ENCODE measurements around the gene OR10R2. TPM values are rescaled to one million over a fixed set of nuclear protein-coding genes. Genes with fewer than 3 reads are reported as not detected.

Gene OR10R2
- total RNA-seq, 1 experiment from 2014 or later = not detected

DNA sequence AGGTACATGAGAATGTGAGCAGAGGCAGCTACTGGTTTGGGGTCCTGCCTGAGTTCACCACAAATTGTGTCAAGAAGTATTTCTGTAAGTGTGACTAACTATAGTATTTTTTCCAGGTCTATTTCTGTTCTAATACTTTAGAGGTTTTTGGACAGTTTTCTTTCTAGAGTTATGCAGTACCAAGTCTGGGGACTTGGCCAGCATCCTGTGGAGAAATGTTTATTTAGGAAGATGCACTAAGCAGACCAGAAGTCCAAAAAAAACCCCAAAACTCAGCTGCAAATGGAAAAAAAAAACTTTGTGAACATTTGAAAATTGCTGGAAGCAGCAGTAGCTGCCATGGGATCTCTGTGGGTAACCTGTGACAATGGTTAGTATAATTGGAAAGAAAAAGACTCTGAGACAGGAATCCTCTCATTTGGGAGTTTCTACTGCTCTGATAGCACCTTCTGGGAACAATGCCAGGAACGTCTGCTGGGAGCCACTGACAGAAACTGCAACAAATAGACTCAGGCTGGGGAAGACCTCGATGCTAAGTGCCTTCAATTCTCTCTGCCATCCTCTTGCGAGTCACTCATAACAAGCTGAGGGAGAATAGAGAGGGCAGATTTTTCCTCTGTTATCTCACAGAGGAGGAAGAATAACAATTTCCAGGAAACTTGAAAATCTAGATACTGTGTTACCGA, 37.6 kb downstream of the OR10R2 start (continued):
- no peak for TF ChIP-seq EZH2 (IDR thresholded peaks at IDR 0.05)

DNA sequence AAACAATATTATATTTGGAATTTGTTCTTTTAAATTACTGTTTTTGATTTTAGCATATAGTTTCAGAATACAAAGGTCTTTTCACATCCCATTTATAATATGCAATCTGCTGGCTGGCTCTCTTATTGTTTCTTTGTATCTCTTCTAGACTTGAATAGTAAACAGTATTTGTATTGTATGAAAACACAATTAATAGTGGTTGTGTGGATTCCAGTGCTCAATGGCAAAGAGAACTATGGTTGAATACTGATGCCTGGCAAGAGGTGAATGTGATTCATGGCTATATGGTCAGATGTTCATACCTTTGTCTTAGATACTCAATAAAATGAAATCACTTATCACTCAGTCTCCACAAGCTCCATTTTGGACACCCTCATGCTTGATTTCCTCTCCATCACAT, 44.9 kb downstream of the OR10R2 start:
- H3K79me2 ChIP-seq (ENCODE audit: insufficient read depth, low read length) = no peaks in the 10 kb centered on the region
- H3K9ac ChIP-seq (ENCODE audit: low read length) = no peak overlapping the region
- H3K4me1 ChIP-seq (ENCODE audit: control insufficient read depth in 1 of 2, insufficient read depth in 2 of 2, low read length in 2 of 2) = no peaks in the 10 kb centered on the region
- no peak for DNase-seq (ENCODE audit: low read depth, low spot score)
- H3K4me2 ChIP-seq (ENCODE audit: low read length) = no peak overlapping the region
- no peaks in the 10 kb centered on the region for H3K27me3 ChIP-seq (ENCODE audit: insufficient read depth, low read length)
- ChIA-PET POLR2A (no interaction called here), CTCF (no interaction called here), RAD21 (ENCODE audit: low non-redundant PET in 1 of 2, low total read pairs in 2 of 2, uncharacterized antibody in 2 of 2, unreplicated experiment in 2 of 2) (no interaction called here)
- TF ChIP-seq POLR2A (IDR thresholded peaks at IDR 0.05; ENCODE audit: borderline replicate concordance, extremely low read depth, insufficient read depth, insufficient read length) (no peak), EGR1 (IDR thresholded peaks at IDR 0.05; ENCODE audit: low read depth) (no peak), ZNF274 (IDR thresholded peaks at IDR 0.05; ENCODE audit: low read depth, low read length) (no peak), POLR2AphosphoS5 (IDR thresholded peaks at IDR 0.05; ENCODE audit: low read depth, low read length) (no peak), ZFX (IDR thresholded peaks at IDR 0.05) (no peak), SIN3A (IDR thresholded peaks at IDR 0.05; ENCODE audit: low read depth) (no peak), EZH2 (IDR thresholded peaks at IDR 0.05) (no peak), CBX3 (IDR thresholded peaks at IDR 0.05; ENCODE audit: low read depth) (no peak), EZH2phosphoT487 (IDR thresholded peaks at IDR 0.05; ENCODE audit: borderline replicate concordance) (no peak), CEBPB (IDR thresholded peaks at IDR 0.05; ENCODE audit: low read depth) (no peak), FOSL1 (IDR thresholded peaks at IDR 0.05; ENCODE audit: low read depth) (no peak), JUND (IDR thresholded peaks at IDR 0.05) (no peak), TCF7L2 (IDR thresholded peaks at IDR 0.05; ENCODE audit: borderline replicate concordance, extremely low read depth, insufficient read depth, insufficient read length) (no peak), RAD21 (IDR thresholded peaks at IDR 0.05; ENCODE audit: low read depth) (no peak), ELF1 (IDR thresholded peaks at IDR 0.05; ENCODE audit: borderline replicate concordance, low read depth) (no peak), YY1 (IDR thresholded peaks at IDR 0.05; ENCODE audit: extremely low read depth, insufficient replicate concordance, low read depth, low read length) (no peak)
- TF ChIP-seq, protein P1, sequence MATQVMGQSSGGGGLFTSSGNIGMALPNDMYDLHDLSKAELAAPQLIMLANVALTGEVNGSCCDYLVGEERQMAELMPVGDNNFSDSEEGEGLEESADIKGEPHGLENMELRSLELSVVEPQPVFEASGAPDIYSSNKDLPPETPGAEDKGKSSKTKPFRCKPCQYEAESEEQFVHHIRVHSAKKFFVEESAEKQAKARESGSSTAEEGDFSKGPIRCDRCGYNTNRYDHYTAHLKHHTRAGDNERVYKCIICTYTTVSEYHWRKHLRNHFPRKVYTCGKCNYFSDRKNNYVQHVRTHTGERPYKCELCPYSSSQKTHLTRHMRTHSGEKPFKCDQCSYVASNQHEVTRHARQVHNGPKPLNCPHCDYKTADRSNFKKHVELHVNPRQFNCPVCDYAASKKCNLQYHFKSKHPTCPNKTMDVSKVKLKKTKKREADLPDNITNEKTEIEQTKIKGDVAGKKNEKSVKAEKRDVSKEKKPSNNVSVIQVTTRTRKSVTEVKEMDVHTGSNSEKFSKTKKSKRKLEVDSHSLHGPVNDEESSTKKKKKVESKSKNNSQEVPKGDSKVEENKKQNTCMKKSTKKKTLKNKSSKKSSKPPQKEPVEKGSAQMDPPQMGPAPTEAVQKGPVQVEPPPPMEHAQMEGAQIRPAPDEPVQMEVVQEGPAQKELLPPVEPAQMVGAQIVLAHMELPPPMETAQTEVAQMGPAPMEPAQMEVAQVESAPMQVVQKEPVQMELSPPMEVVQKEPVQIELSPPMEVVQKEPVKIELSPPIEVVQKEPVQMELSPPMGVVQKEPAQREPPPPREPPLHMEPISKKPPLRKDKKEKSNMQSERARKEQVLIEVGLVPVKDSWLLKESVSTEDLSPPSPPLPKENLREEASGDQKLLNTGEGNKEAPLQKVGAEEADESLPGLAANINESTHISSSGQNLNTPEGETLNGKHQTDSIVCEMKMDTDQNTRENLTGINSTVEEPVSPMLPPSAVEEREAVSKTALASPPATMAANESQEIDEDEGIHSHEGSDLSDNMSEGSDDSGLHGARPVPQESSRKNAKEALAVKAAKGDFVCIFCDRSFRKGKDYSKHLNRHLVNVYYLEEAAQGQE (IDR thresholded peaks at IDR 0.05; ENCODE audit: low read depth) = no peak
- TF ChIP-seq, protein P2, sequence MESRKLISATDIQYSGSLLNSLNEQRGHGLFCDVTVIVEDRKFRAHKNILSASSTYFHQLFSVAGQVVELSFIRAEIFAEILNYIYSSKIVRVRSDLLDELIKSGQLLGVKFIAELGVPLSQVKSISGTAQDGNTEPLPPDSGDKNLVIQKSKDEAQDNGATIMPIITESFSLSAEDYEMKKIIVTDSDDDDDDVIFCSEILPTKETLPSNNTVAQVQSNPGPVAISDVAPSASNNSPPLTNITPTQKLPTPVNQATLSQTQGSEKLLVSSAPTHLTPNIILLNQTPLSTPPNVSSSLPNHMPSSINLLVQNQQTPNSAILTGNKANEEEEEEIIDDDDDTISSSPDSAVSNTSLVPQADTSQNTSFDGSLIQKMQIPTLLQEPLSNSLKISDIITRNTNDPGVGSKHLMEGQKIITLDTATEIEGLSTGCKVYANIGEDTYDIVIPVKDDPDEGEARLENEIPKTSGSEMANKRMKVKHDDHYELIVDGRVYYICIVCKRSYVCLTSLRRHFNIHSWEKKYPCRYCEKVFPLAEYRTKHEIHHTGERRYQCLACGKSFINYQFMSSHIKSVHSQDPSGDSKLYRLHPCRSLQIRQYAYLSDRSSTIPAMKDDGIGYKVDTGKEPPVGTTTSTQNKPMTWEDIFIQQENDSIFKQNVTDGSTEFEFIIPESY (IDR thresholded peaks at IDR 0.05; ENCODE audit: extremely low read depth, insufficient replicate concordance, low read length) = no peak
- TF ChIP-seq, protein P3, sequence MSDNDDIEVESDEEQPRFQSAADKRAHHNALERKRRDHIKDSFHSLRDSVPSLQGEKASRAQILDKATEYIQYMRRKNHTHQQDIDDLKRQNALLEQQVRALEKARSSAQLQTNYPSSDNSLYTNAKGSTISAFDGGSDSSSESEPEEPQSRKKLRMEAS (IDR thresholded peaks at IDR 0.05) = no peak
- ATAC-seq = no peak
- no peaks in the 10 kb centered on the region for H3K36me3 ChIP-seq (ENCODE audit: control insufficient read depth in 1 of 2, insufficient read depth in 2 of 2, low read length in 2 of 2)
- H2AFZ ChIP-seq (ENCODE audit: low read depth, low read length, poor library complexity, severe bottlenecking) = no peak overlapping the region
- no peak overlapping the region for H3K4me3 ChIP-seq (replicated peaks in 1 of 2; ENCODE audit: low read depth in 1 of 2, low read length in 2 of 2)
- no TSS peak for BruUV-seq (replicated peaks)
- intact Hi-C loops (cut with micrococcal nuclease) = no loop called here
- H3K9me2 ChIP-seq (ENCODE audit: insufficient read depth) = no peaks in the 10 kb centered on the region
- no peak overlapping the region for H3K27ac ChIP-seq (ENCODE audit: low read depth, low read length)
- no peaks in the 10 kb centered on the region for H4K20me1 ChIP-seq (ENCODE audit: insufficient read depth)
- H3K9me3 ChIP-seq (ENCODE audit: control insufficient read depth in 1 of 2, insufficient read depth in 1 of 2, low read depth in 1 of 2, low read length in 2 of 2) = no peaks in the 10 kb centered on the region

Data from HCT116 (cell line).